GM18907 (cell line): Measurements from ENCODE around the gene TRIM9.

ENCODE experiments used
- ATAC-seq: cut with Tn5 transposase; IDR thresholded peaks from one replicate; pipeline ENCODE4 v1.9.1; 2021; ENCODE audit warnings: mild to moderate bottlenecking, moderate library complexity; ENCODE audit not compliant: unreplicated experiment

Gene TRIM9

DNA sequence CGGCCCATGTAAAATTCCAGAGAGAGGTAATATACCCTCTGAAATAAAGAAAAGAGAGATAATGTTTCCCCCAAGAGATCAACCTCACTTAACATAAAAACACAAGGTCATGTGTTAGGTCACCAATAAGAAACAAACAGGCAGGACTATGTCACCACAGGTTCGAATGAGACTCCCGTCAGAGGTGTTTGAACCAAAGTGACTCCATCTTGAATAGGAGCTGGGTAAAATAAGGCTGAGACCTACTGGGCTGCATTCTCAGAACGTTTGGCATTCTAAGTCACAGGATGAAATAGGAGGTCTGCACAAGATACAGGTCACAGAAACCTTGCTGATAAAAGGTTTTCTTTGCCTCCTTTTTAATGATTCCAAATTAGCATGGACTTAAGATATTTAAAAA, 157.1 kb downstream of the TRIM9 start:
- no peak for ATAC-seq

DNA sequence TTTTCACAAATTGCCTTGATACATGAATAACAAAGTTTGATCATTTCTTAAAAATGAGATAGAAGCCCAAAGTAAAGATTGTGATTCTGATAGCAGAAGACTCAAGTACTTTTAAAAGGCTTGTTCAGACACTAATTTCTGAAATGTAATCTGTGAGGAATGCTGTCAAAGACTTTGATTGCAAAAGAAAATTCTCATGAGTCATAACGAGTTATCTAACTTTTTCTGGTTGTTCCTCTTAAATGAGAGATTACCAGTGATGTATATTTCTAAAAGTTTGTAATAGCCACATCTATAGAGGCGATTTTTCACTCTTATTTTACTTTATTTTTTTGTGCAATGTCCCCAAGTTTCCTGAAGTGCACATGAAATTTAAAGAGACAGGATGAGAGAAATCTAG, 157.6 kb downstream of the TRIM9 start:
- no peak for ATAC-seq

DNA sequence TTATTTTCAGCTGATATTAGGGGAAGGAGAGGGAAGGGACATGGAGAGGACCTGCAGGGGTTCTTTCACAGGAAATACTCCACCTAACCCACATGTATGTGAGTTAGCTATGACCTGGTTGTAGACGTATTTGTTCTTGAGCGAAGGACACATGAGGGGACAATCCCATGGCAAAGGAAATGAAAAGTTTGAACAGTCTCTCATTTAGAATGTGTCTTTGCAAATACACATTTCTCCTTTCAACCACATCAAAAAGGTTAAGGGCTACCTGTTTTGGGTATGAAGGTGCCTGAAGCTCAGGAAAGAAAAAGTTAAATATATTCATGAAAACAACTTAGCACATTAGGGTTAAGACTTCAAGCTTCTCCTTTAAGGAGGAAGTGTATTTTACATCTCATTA, 158.0 kb downstream of the TRIM9 start:
- no peak for ATAC-seq

DNA sequence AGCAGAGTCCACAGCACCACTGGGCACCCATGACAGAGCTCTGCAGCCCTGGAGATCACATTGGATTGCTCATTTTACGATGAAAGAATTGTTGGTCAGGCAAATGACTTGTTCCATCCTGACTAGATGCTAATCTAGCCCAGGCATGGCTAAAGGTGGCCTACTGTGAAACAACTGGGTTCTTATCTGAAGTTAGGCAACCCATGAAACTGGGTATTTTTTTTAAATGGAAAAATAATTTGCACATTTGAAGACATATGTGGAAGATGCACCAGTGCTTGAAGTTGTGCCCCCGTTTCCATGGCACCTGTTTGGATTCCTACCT, 158.9 kb downstream of the TRIM9 start:
- no peak for ATAC-seq

DNA sequence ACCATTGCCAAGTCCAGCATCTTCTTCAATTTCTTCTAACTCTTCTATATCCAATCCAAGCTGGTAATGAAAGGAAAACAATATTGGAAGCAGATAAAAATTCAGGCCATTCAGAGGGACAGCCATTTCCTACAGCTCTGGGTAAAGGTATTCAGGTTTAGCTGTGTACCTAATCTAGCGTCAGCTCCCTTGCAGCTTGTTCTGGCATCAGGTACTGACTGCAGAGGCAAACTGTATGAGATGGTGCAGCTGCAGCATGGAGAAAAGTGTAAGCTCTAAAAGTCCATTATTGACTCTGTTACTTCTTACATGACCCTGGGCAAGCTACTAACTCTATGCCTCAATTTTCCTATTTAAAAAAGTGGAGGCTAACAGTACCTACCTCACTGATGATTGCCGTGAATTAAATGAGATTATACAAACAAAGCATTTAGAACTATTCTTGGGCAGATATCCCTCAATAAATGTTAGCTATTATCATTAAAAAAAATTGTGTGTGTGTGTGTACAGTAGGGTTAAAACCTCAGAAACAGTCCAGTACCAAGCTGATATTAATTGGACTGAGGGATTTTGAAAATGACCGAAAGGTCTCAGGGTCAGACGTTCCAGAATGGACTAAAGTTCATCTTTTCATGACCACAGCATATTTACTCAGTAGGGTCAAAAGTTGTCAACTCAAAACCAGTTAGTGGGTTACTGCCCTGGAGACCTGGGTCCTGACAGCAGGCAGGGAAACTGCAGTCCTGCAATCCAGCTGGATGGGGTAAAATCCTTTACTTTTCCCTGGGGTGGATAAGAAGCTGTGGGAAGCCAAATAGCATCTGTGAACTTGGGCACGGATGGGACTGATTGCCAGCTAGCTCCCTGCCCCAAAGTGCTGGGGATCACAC, 159.5 kb downstream of the TRIM9 start:
- ATAC-seq = no peak

DNA sequence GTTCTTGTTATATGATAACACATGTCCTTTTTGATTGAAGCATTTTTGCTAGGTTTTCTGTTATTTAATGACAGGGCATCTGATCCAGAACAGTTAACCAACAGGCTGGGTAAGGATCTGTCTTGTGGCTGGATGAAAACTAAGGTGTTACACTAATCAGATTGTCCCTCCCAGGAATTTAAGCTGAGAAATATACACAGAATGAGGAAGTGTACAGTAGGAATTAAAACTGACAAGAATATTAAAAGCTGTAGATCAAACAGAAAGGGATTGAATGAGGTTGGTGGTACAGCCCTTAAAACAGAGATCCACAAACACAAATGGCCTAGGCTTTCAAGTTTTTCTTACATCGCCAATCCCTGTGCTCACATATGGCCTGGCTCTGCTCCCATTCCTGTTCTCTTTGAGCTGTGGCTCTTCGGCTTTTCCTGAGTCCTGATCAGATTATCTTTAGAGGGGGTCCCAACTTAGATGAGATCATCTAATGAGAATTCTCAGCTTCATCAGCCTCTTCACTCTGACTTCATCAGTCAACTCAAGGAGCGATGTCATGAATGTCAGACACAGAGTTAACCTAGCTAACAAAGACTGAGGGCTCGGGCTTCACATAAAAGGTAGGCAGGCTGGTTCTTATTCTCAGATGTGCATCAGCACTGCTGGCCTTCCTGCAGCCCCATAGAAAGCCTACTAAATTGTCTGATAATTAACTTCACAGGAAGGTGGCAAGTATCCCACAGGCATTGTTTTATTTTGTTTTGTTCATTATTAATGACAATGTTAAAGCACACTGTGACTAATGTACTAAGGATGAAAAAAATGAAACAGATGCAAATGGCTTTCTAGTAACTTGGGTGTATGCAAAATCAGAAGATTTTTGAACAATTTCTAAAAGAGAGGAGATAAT, 162.1 kb downstream of the TRIM9 start:
- ATAC-seq = no peak

DNA sequence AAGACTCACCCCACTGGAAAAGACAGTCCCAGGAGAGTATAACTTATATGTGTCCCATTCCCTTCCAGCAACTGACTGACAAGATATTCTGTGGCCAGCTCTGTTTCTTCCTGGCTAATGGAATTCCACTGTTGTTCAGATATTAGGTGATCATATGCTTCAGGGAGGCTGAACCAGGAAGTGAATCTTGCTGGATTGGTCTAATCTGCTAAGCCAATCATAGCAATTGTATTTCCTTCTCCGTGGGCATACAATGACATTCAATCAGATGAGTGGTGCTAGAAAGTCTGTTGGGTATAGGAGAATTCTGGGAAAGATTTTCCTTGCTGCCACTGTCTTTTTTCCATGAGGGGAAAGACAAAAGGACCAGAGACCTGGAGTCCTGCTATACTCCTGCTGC, 162.7 kb downstream of the TRIM9 start:
- ATAC-seq = no peak

DNA sequence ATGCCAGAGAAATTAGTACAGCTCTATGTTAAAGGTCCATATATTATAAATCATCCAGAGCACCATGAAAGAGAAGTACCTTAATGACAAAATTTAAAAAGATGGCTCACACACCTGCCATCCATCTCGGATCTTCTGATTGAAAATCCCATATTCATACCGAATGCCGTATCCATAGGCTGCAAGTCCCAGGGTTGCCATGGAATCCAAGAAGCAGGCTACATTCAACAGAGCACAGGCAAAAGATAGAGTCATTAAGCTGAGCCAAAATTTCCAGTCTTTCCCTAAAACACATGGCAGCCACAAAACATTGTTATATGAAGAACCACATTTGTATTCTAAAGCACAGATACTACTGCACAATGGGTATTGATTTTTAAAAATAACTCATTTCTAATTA, 163.3 kb downstream of the TRIM9 start:
- ATAC-seq = no peak

DNA sequence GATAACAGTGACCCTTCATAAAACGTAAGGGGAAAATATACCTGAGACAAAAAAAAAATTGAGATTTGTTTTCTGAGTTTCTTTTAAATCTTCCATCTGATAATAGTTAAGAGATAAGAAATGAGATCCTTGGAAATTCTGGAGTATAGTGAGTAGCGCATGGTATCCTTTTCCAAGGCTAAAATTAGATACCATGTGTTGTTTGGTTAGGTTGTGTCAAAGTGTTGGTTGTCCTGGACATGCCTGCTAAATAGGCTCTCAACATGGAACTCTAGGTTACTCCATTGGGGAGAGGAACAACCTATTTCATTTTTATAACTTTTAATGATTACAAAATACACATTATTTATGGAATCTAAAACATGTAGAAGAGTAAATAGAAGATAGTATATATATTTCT, 165.4 kb downstream of the TRIM9 start:
- ATAC-seq = no peak

DNA sequence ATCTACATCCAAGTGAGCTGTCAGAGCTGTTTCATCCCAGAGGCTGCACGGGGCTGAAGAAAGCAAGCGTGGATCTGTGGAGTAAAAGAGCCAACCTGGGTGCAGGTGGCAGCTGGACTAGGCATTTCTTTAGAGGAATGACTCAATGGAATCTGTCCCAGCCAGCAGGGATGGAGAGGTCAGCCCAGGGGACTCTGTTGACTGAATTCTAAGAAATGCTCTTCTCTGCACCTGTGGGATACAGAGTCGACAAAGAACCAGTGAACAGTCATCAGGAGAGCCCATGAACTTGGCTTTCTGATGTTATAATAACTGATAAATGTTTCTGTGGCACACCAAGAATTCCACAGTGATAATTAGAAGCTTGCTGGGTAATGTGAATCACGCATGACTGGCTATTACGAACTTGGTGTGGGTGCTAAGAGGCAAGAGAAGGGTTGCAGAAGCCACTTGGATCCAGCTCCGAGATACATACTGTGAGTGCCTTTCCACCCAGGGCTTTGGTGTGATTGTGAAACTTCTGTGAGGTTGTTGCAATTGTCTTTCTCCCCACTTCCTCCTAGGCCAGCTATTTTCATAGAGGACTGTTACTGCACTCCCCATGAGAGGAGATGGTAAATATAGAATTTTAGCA, 166.8 kb downstream of the TRIM9 start:
- no peak for ATAC-seq

DNA sequence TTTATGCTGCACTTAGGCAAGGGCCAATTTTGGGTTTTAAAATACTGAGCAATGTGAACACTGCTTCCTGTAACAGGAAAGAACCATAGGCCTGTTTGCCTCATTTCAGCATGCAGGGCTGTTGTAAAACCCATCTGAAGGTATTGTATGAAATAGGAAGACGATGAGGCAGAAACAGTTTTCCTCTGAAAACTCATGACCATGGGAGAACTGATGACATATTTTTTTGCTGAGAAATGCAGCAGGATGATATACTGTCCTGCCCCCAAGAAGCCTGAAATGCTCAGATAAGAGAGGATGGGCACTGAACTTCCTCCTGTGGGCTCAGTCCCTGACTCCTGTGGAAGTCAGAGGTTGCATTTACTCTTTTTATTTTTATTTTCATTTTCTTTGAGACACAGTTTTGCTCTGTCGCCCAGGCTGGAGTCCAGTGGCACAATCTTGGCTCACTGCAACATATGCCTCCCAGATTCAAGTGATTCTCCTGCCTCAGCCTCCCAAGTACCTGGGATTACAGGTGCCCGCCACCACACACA, 168.0 kb downstream of the TRIM9 start:
- no peak for ATAC-seq
